GM12878 (cell line): ENCODE data around the gene JUND. TPM values are rescaled to one million over a fixed set of nuclear protein-coding genes. Genes with fewer than 3 reads are reported as not detected.
A peak's percentile ranks its signal among the peaks of the same experiment; 100 is the strongest.

Source experiments
- ATAC-seq: fragments of 200-7000 bp; cut with Tn5 transposase; 3 replicates; pipeline ENCODE4 v1.9.1; 2020; ENCODE audit warnings: mild to moderate bottlenecking, moderate library complexity
- BruUV-seq: library from RNA; stranded (reverse); fragments of 400-500 nt; replicated peaks from 2 replicates; lab custom pipeline; 2021; lab: Mats Ljungman, UMichigan
- CTCF ChIA-PET: fragments of 300-600 bp; sonication (Branson Sonifier 250); formaldehyde crosslinking; extraction: SDS; loops from one replicate; lab custom pipeline; 2021; ENCODE audit warnings: inconsistent platforms; lab: Yijun Ruan, JAX
- POLR2A ChIA-PET: fragments of 350-600 bp; formaldehyde crosslinking; extraction: SDS; loops from one replicate; lab custom pipeline; 2021; ENCODE audit warnings: inconsistent platforms; lab: Charles Lee
- RAD21 ChIA-PET: fragments of 300-600 bp; sonication (Branson Sonifier 250); formaldehyde crosslinking; loops from one replicate; lab custom pipeline; 2023; ENCODE audit warnings: antibody characterized with exemption; ENCODE audit not compliant: unreplicated experiment; lab: Charles Lee
- SMC1A ChIA-PET: fragments of 300-600 bp; sonication (Branson Sonifier 250); formaldehyde crosslinking; loops from one replicate; lab custom pipeline; 2023; ENCODE audit not compliant: unreplicated experiment, uncharacterized antibody; lab: Charles Lee
- DNase-seq: peaks from one replicate; pipeline ENCODE4 v3.0.0-alpha.2; 2011; ENCODE audit warnings: low read depth, low spot score
- FAIRE-seq: peaks from 3 replicates; lab custom pipeline; 2011; peaks lifted over from hg19 to GRCh38; lab: Jason Lieb, UNC
- H2AFZ ChIP-seq: 2 replicates; pipeline ENCODE4 v1.6.0; 2011; ENCODE audit warnings: low read depth, low read length, control low read depth; ENCODE audit not compliant: control insufficient read depth
- H3K27ac ChIP-seq: 2 replicates; pipeline ENCODE4 v1.5.1; 2011; ENCODE audit warnings: control low read depth; ENCODE audit not compliant: control insufficient read depth, insufficient read depth
- H3K27me3 ChIP-seq, 2 experiments: replicated peaks in 1 of 2; 2 replicates each; pipeline versions ENCODE4 v1.6.0 to v1.6.1; 2011; ENCODE audit warnings: low read length in 1 of 2; ENCODE audit not compliant: control insufficient read depth in 2 of 2, insufficient read depth in 2 of 2
- H3K36me3 ChIP-seq, 2 experiments: 2 replicates each; pipeline ENCODE4 v1.5.1; 2011; ENCODE audit warnings: low read length in 1 of 2; ENCODE audit not compliant: control insufficient read depth in 2 of 2, insufficient read depth in 2 of 2
- H3K4me1 ChIP-seq: 2 replicates; pipeline ENCODE4 v1.6.1; 2011; ENCODE audit warnings: mild to moderate bottlenecking, low read length, moderate library complexity, mixed read lengths; ENCODE audit not compliant: control insufficient read depth, insufficient read depth
- H3K4me2 ChIP-seq: 2 replicates; pipeline ENCODE4 v1.6.0; 2011; ENCODE audit warnings: control low read depth; ENCODE audit not compliant: control insufficient read depth, insufficient read depth
- H3K4me3 ChIP-seq: fragments of 200-600 bp; sonication (generic); 2 replicates; pipeline ENCODE4 v1.5.1; 2016
- H3K79me2 ChIP-seq: 2 replicates; pipeline ENCODE4 v1.6.0; 2011; ENCODE audit warnings: low read length; ENCODE audit not compliant: control insufficient read depth, insufficient read depth
- H3K9ac ChIP-seq: 2 replicates; pipeline ENCODE4 v1.8.0; 2011; ENCODE audit warnings: low read length, control low read depth, mixed read lengths; ENCODE audit not compliant: control insufficient read depth, insufficient read depth
- H3K9me3 ChIP-seq: replicated peaks from 3 replicates; pipeline ENCODE4 v1.5.1; 2011; ENCODE audit warnings: mild to moderate bottlenecking, low read length; ENCODE audit not compliant: control insufficient read depth, insufficient read depth
- H4K20me1 ChIP-seq: 2 replicates; pipeline ENCODE4 v1.6.0; 2011; ENCODE audit not compliant: control insufficient read depth, insufficient read depth
- BCL3 ChIP-seq: IDR thresholded peaks from 2 replicates; pipeline ENCODE4 v1.6.1; 2011; ENCODE audit warnings: borderline replicate concordance, low read depth, mild to moderate bottlenecking, moderate library complexity, low read length; ENCODE audit not compliant: insufficient read depth, poor library complexity, severe bottlenecking
- E4F1 ChIP-seq: fragments of 450-650 bp; IDR thresholded peaks from 2 replicates; pipeline ENCODE4 v1.6.1; 2018; ENCODE audit warnings: borderline replicate concordance, mild to moderate bottlenecking; ENCODE audit not compliant: partially characterized antibody
- HDGF ChIP-seq: fragments of 450-650 bp; IDR thresholded peaks from 2 replicates; pipeline ENCODE4 v1.6.1; 2016; ENCODE audit warnings: antibody characterized with exemption
- RBBP5 ChIP-seq: fragments of 200-600 bp; sonication (generic); conservative IDR thresholded peaks from 2 replicates; pipeline ENCODE4 v1.6.1; 2016
- WGBS: methylation state at CpG from one replicate; pipeline ENCODE4 v1.1.6; 2016; ENCODE audit warnings: low lambda C conversion rate; ENCODE audit not compliant: insufficient replicate concordance, insufficient coverage; ENCODE audit errors: missing lambda C conversion rate; 5-methylcytosine and 5-hydroxymethylcytosine counted together
- in situ Hi-C: fragments of 300-500 bp; cut with MboI; formaldehyde crosslinking; loops from 9 replicates; pipeline ENCODE4 v1.14.3; 2018; ENCODE audit warnings: mixed read lengths
- intact Hi-C: fragments of 100-400 bp; cut with micrococcal nuclease; formaldehyde crosslinking; loops from one replicate; pipeline ENCODE4 v1.14.2; 2022; ENCODE audit not compliant: unreplicated experiment
- polyA plus RNA-seq, 11 experiments: library from polyadenylated mRNA; depleted of rRNA in 4 of 11; unstranded in 6 of 11; stranded (reverse) in 5 of 11; fragments of >200 nt; fragmentation: Nextera tagmentation in 4 of 11; fragmentation: Illumina TruSeq in 1 of 11; extraction: Ambion mirVana in 4 of 11; extraction: Trizol in 1 of 11; gene quantifications; 1 replicate in 1 of 11; 2 replicates in 10 of 11; pipeline versions ENCODE4 v1.2.1 to v1.2.3, GENCODE V29; 2011 to 2016; ENCODE audit warnings: inconsistent platforms in 2 of 11, missing spikeins in 2 of 11, low read depth in 1 of 11
- total RNA-seq, 4 experiments: library from RNA; depleted of rRNA in 3 of 4; stranded (reverse); fragments of >200 nt in 3 of 4; fragmentation: Illumina TruSeq in 1 of 4; extraction: Trizol in 1 of 4; gene quantifications; 2 replicates each; pipeline versions ENCODE4 v1.2.1 to v1.2.3, GENCODE V29; 2013 to 2021

The JUND gene
- total and polyA plus RNA-seq, 10 of the 15 experiments (the other 5 are each of a cell fraction or from before 2014, with no cell fraction given) = 7.4 to 164 (median 18.8) TPM

- RAD21 ChIA-PET = no interaction called here
- TF ChIP-seq HDGF (peak; percentile 89), RBBP5 (no peak), E4F1 (no peak), BCL3 (no peak)
- Histone ChIP-seq H4K20me1 (no peaks in the 10 kb centered on the region), H3K27ac (no peak overlapping the region), H3K9ac (no peak overlapping the region), H3K9me3 (no peaks in the 10 kb centered on the region; the same call in 2 of the 3 replicates), H3K4me3 (no peak overlapping the region), H2AFZ (no peak overlapping the region), H3K4me2 (no peak overlapping the region), H3K27me3 (no peaks in the 10 kb centered on the region; a peak in 1 of 4 replicates), H3K36me3 (no peaks in the 10 kb centered on the region), H3K79me2 (peaks cover 5% of the 10 kb centered on the region), H3K4me1 (peaks cover 21% of the 10 kb centered on the region)
- FAIRE-seq (no peak), DNase-seq (no peak), ATAC-seq (no peak)
- in situ Hi-C loops (no loop called here), intact Hi-C loops (no loop called here)
- SMC1A ChIA-PET = no interaction called here
- POLR2A ChIA-PET = no interaction called here
- WGBS = 96% methylated on average over 3 of the region's 4 CpGs
- no TSS peak for BruUV-seq
- CTCF ChIA-PET = no interaction called here
Observed at GRCh38 chr19:18295034-18295451, 13.6 kb upstream of the JUND start.
